ENCODE results near the gene TEDC1.

TEDC1 gene

DNA sequence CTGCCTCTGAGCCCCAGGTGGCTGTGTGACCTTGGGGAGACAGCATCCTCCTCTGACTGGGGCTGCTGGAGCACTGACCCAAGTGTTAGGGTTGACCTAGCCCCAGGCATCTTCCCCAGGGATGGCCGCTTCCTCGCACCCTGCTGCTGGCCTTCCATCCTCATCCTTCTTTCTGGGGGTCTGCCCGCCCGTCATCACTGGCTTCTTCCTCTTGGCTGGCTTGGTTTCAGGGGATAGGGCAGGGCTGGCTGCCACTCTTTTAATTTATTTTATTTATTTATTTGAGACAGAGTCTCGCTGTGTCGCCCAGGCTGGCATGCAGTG is 3.5 kb downstream of the TEDC1 start:
- no peak overlapping the region for H3K27ac ChIP-seq
- no peak for DNase-seq (ENCODE audit: low read depth, low spot score)

DNA sequence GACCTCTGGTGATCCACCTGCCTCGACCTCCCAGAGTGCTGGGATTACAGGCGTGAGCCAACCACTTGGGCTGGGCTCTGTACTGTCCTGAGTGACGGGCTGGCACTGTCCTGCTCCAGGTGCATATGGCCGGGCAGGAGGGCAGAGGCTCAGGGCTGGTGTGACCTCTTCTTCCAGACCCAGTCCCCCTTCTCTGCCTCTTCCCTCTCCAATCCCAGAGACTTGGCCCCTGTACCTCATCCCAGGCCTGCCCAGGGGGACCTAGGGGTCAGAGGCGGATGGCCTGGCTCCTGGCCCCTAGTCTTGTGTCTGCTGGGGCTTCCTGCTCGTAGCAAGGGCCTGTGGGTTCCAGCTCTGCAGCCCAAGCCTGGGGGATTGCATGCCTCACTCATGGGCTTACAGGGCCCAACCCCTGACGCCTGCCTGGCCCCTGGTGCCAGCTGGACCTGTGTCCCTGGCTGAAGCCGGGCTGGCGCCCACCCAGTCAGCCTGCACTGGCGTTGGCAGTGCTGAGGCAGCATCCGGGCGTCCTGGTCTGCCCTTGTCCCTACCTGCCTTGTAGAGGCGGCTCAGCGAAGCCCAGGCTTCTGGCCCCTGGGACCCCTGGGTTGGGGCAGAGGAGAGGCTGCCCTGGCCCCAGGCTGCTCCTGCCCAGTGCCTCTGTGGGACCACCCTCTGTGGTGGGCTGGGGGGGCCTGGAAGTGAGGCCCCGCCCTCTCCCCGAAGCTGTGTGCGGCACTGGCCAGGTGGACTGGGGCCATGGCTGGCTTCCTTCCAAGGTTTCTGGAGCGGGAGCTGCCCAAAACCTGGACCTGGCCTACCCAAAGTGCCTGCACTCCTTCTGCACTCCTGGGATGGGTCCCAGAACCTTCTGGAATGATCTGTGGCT is 4.3 kb downstream of the TEDC1 start:
- no peak overlapping the region for H3K27ac ChIP-seq
- no peak for DNase-seq (ENCODE audit: low read depth, low spot score)

DNA sequence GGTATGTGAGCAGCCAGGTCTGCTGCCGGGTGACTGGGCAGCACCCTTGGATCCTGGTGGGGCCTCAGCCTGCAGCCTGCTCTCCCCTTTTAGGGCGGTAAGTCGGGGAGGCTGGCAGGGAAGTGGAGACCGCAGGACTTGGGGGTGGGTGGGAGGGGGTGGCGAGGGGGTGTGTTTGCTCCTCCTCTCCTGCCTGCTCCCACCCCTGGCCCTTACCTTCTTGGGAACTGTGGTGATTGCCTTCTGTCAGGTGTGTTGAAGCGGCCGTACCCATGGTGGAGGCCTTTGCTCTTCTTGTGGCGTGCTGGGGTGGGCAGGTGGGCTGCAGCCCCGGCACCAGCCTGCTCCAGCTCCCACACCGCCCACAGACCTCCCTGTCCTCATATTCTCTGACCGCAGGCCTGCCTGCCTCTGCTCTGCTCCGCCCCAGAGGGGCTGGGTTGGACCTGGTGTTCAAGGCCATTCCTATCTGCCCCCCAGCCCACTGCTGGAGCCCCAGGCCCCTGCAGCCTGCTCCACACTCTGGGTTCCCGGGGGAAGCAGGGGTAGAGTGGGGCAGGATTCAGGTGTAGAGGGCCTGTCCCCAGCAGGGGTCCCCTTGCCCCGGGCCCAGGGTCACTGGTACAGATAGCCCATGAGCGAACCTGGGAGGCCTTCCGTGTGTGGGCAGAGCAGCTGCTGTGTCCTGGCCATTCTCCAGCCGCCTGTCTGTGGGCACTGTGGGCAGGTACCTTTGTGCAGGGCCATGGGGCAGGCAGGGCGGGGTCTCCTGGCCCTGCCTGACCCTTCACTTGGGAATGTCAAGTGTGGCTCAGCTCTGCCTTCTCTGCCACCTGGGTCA is 5.2 kb downstream of the TEDC1 start:
- DNase-seq (ENCODE audit: low read depth, low spot score) = no peak

DNA sequence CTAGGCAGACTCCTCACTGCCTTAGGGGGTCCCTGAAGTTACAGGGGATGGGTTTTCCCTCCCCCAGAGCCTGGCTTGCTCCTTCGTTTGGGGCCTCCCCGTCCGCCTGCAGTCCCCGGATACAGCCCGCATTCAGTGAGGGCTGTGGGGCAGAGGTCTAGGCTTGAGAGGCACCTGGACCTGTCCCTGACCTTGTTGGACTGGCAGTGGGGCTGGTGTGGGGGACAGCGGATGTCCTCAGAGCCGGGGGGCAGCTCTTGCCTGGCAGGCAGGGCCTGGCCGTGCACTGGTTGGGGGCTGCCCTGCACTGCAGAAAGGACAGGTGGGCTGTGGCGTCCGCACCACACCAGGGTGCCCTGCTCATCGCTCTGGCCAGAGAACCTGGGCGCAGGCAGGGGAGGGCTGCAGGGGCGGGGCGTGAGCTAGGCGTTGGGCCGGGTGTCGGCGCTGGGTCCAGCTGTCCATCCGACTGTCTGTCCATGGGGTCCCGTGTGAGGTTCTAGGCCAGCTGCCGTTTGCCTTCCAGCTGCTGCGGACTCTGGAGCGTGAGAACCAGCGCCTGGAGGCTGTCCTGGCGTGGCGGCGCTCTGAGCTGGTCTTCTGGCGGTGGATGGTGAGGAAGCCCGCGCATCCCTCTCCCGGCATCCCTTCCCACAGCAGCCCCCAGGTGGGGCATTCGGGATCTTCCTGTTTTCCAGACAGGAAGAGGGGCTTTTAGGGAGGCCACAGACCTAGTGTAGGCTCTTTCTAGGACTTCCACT is 6.0 kb downstream of the TEDC1 start:
- no peak overlapping the region for H3K27ac ChIP-seq
- DNase-seq (ENCODE audit: low read depth, low spot score) = no peak

More for the DNA sequence above, 5.2 kb downstream of the TEDC1 start:
- H3K27ac ChIP-seq = no peak overlapping the region

DNA sequence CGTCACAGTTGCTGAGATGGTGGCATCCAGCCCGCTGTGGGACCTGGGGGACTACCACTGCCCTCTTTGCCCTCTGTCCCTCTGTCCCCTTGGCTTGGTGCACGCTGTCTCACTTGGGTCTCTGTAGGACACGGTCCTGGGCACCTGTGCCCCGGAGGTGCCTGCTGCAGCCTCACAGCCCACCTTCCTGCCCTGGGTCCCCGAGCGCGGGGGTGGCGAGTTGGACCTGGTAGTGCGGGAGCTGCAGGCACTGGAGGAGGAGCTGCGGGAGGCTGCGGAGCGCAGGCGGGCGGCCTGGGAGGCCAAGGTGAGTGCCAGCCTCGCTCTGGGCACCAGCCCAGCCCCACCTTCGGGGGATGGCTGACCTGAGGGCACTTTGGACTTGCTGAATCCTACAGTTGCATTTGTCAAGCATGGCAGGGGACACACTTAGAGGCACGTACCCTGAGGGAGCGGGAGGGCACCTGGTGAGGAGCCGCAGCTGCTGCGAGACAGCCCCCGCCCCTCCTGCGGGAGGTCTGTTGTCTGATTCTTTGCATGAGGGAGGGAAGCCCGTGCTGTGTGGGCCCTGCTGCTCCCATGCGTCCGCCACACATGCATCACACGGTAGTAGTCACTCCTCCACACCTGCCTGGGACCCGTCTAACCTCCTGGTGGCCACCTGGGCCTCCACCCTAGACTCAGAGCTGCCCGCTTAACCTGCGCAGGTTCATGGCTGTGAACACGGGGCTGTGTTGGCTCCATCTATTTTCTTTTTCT is 6.8 kb downstream of the TEDC1 start:
- DNase-seq (ENCODE audit: low read depth, low spot score) = no peak
- no peak overlapping the region for H3K27ac ChIP-seq

DNA sequence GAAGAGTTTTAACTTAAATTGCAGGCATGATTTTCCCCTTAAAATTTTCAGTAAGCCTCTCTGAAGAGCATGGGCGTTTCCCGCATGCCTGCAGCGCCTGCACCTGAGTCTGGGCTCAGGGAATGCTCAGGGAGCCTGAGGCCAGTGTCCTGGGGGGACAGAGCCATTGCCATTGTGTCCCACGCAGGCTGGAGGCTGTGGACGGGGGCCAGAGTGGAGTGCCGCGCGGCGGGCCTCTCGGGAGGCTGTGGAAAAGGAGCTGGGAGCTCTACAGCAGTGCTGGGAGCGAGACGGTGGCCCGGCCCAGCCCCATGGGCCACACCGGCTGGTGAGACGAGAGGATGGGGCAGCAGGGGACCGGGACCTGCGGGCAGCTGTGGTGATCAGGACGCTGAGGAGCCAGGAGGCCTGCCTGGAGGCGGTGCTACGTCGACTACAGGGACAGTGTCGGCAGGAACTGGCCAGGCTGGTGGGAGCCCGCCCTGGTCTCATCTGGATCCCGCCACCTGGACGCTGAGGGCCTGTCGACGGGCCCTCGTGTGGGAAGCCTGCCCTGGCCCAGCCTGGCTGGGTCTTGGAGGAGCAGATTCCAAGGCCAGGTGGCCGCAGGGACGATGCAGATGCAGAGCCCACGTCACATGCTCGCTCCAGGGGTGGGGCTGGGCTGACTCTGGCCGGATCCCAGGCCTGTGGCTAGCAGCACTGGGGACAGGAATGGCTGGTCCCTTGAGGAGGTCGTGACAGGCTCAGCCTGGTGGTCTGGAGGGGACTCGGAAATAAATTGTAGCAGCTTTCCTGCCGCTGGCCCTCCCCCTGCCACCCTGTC is 7.6 kb downstream of the TEDC1 start:
- no peak overlapping the region for H3K27ac ChIP-seq
- DNase-seq (ENCODE audit: low read depth, low spot score) = no peak

DNA sequence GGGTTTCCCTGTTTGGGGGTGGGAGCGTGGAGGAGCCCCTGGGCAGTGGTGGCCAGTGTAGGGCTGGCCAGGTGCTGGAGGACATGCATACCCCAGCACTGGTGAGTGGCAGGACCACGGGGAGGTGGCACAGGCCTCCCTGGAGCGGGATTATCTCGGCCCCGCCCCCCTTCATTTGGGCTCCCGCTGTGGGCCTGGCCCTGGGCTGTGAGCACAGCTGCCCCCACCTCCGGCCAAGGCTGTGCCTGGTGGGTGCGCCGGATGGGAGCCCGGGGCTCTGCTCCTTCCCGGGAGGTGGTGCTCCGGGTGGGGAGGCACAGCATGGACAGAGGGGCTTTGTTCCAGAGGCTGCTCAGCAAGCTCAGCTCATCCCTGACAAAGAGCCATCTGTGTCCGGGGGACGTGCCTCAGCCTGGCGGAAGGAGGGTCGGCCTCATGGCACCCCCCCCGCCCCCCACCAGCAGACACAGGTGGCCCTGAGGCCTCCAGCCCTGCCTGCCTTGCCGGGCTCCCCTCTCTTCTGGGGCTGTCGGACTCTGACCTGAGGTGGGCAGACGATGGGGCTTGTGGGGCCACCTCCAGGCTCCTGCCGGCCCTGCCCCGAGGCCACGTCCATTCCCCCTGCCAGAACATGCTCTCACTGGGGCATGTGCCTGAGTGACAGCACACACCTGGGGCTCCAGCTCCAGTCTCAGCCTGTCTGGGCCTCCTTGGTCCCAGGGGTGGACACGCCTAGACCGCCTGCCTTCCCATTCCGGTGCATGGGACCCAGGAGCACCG is 8.4 kb downstream of the TEDC1 start:
- no peak for DNase-seq (ENCODE audit: low read depth, low spot score)

DNA sequence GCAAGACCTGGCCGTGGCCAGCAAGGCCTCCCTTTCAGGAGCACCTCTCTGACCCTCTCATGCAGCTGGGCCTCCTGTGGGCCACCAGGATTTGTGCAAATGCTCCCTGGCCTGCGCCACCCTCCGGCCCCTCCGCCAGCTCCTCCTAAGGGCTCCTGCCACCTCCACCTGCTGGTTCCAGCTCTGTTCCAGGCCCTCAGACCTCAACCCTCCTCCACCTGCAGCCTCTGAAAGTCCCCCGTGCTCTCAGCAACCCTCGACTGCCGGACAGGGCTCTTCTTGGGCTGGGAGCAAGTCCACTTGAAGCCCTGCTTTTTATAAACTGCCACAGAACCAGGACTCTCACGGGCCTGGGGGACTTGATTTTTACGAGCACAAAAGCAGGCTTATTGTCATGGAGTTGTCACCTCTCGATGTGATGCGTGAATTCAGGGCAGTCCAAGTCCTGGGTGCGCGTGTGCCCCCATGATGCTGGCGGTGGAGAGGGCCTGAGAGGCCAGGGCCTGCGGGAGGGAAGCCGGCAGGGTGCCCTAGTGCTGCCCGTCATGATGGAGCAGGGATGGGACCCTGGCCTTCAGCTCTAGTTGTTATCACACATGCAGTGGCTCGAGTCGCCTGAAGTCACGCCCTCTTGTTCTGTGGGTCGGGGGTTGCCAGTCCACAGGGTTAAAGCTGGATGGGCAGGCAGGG is 9.1 kb downstream of the TEDC1 start:
- DNase-seq (ENCODE audit: low read depth, low spot score) = no peak
- no peak overlapping the region for H3K27ac ChIP-seq

More for the DNA sequence above, 8.4 kb downstream of the TEDC1 start:
- no peak overlapping the region for H3K27ac ChIP-seq

DNA sequence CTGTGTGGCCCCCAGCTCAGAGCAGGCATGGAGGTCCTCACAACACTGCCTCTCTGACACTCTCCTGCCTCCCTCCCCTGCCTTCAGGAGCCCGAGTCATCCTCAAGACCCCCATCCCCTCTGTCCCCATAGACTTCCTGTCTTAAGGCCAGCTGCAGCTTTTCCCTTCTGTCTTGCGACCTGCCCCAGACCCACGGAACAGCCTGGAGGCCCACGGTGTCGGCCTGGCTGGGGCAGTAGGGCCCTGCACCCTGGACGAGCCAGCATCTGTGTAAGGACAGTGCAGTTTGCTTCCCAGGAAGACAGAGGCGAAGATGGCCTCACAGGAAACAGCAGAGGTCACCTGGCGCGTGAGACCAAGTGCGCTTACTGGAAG is 9.7 kb downstream of the TEDC1 start:
- no peak overlapping the region for H3K27ac ChIP-seq

DNA sequence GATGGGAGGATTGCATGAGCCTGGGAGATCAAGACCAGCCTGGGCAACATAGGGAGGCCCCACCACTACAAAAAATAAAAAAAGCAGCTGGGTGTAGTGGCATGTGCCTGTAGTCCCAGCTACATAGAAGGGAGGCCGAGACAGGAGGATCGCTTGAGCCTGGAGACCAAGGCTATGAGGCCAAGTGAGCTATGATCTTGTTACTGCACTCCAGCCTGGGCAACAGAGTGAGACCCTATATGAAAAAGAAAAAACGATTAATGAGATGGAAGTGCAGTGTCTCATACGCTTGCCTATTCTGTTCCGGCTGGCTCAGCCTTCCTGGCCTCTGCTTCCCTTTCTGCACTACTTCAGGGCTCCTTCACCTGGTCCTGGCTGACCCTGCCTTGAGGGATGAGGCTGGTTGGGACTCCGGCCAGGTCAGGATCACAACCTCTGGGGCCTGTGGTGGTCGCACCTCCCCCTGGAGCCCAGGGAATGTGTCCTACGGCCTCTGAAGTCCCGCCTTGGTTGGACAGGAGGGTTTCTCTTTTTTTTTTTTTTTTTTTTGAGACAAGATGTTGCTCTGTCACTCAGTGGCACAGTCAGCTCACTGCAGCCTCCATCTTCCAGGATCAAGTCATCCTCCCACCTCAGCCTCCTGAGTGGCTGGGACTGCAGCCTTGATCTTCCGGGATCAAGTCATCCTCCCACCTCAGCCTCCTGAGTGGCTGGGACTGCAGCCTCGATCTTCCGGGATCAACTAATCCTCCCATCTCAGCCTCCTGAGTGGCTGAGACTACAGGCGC is 10.7 kb downstream of the TEDC1 start:
- H3K27ac ChIP-seq = no peak overlapping the region
- DNase-seq (ENCODE audit: low read depth, low spot score) = no peak

More for the DNA sequence above, 9.7 kb downstream of the TEDC1 start:
- DNase-seq (ENCODE audit: low read depth, low spot score) = no peak

DNA sequence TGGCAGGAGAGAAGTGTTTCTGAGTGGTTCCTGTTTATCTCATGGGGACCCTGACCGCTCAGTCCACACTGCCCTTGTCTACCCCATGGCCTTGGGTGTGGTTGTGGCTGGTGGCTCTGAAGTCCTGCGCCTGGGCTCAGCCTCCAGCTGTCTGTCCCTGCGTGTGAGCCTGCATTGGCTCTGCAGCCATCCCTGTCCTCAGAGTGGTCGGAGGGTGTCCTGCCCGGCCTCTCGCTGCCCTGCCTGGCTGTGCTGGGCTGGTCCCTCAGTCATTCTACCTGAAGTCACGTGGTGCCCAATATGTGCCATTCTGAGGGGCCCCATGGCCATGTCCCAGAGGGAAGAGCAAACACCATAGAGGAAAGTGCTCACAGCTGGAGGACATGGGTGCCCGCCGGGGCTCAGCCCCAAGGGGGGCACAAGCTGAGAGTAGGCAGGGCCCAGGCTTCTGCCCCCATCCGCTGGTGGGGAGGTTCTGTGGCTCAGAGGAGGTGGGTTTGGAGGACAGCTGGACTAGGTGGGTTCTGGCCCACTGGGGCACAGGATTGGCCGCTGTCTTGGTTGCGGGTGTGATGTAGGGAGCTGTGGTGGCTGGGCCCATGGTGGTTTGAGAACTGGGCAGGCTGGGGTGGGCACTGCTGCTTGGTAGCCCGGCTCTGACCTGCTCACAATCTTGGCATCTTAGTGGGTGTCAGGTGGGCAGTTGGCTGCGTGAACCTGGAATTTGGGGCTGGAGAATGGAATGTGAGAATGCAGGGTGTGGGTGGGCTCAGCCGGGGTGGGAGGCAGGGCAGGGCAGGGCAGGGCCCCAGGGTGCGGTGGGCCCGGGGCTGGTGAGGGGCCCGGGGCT is 11.6 kb downstream of the TEDC1 start:
- H3K27ac ChIP-seq = no peak overlapping the region
- DNase-seq (ENCODE audit: low read depth, low spot score) = no peak

DNA sequence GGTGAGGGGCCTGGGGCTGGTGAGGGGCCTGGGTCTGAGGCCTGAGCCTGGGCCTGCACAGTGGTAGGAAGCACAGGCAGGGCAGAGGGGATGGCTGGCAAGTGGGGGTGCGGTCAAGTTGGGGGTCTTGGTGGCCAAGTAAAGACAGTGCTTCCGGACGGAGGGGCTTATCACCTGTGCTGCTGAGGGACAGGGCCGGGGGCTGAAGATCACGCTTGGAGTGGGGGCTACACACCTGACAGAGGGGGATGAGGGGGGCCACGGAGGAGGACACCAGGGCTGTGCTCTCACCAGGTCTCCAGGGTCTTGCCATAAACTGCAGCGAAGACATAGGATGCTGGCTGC is 12.2 kb downstream of the TEDC1 start:
- H3K27ac ChIP-seq = no peak overlapping the region
- no peak for DNase-seq (ENCODE audit: low read depth, low spot score)

DNA sequence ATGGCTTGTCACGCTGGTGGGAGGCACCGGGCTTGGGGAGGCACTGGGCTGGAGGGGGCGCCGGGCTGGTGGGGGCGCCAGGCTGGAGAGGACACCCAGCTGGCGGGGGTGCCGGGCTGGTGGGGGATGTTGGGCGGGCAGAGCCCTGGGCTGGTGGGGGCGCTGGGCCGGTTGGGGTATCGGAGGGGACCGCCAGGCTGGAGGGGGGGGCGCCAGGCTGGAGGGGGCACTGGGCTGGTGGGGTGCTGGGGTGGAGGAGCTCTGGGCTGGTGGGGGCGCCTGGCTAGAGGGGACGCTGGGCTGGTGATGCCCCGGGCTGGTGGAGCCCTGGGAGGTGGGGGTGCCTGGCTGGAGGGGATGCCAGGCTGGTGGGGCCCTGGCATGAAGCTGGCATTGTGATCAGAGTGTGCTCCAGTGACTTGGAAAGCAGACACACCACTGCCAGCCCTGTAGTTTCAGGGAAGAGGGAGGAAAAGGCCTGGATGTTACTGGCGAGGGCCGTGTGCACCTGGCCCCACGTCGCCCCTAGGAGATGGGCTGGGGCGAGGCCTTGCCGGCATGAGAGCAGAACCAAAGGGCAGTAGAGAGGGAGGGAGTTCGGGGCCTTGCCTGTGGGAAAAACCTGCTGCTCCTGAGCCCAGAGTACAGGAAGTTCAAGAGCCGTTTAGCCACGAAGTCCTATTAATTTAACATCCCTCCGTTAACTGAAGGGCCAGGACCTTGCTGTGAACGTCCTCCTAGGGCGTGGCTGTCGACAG is 13.1 kb downstream of the TEDC1 start:
- no peak for DNase-seq (ENCODE audit: low read depth, low spot score)
- H3K27ac ChIP-seq = no peak overlapping the region

DNA sequence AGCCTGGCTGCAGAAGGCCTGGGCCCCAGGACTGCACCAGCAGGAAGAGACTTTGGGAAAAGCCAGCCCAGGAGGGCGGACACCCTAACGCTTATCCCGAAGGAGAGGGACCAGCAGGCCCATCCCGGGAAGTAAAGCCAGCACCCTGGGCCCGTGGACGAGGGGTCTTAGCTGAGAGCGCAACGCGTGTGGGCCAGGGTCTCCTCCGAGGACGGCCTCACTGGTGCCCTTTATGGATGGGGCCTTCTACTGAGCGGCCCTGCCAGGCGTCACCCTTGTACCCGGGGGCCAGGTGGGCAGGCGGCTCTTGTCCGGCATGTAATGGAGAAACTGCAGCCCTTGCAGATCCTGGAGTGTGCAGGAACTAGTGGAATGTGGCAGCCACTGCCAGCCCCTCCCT is 14.1 kb downstream of the TEDC1 start:
- no peak overlapping the region for H3K27ac ChIP-seq
- no peak for DNase-seq (ENCODE audit: low read depth, low spot score)

DNA sequence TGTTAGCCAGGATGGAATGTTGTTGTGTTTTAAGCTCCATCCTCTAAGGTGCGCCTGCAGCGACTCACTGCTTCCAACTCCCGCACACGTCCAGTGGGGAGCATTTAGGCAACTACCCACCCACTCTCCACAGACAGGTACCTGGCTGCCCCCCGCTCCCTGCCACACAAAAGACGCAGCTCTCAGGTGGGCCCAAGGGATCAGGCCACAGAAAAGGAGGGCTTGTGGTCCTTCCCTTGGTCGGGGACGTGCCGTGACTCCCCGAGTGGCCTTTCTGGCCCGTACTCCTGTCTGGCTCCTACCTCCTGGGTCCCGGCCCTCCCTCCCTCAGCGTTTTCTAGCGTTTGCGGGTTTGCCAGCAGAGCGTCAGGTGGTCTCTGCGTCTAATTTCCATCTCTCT is 16.2 kb downstream of the TEDC1 start:
- DNase-seq (ENCODE audit: low read depth, low spot score) = no peak
- no peak overlapping the region for H3K27ac ChIP-seq

DNA sequence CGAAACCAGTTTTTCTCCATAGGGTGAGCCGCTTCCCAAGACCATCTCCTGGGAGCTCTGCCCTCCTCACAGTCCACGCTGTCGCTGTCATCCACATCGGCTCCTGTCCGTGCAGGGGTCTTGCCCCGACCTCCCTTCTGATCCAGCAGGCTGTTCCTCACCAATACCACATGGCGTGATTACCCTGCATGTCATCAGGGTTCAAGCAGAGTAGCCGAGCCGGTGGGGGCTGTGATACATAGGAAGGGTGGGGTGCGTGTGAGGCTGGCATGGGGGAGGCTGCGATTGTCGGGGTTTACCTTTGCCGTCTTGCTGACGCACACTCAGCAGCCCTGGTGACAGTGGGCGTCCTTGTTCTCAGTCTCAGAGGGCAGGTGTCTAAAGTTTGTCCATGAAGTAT is 17.0 kb downstream of the TEDC1 start:
- no peak for DNase-seq (ENCODE audit: low read depth, low spot score)
- H3K27ac ChIP-seq = no peak overlapping the region

Measured in epithelial cell of prostate (primary cell).